Mesodermal cell (in vitro differentiated cells): ENCODE data around the gene CHMP6.

ENCODE experiments used
- H3K27ac ChIP-seq: 2 replicates; pipeline ENCODE4 v1.7.0; 2013; ENCODE audit warnings: mild to moderate bottlenecking, low read depth, low read length, moderate library complexity; ENCODE audit not compliant: severe bottlenecking
- H3K36me3 ChIP-seq: 2 replicates; pipeline ENCODE4 v1.7.1; 2013; ENCODE audit warnings: mild to moderate bottlenecking, low read length, moderate library complexity; ENCODE audit not compliant: control insufficient read depth, insufficient read depth
- H3K4me1 ChIP-seq: one replicate; pipeline ENCODE4 v1.7.1; 2013; ENCODE audit warnings: mild to moderate bottlenecking, low read length; ENCODE audit not compliant: insufficient read depth, control insufficient read depth, poor library complexity, severe bottlenecking
- H3K4me3 ChIP-seq: 2 replicates; pipeline ENCODE4 v1.7.0; 2013; ENCODE audit warnings: low read length, control low read depth, mild to moderate bottlenecking; ENCODE audit not compliant: insufficient read depth, poor library complexity, severe bottlenecking; ENCODE audit errors: extremely low read depth
- H3K9me3 ChIP-seq: 2 replicates; pipeline ENCODE4 v1.7.1; 2013; ENCODE audit warnings: mild to moderate bottlenecking, low read length, moderate library complexity; ENCODE audit not compliant: control insufficient read depth
- WGBS, 2 experiments: methylation state at CpG; one replicate each; pipeline ENCODE4 v1.1.5; 2013; ENCODE audit warnings: missing lambda C conversion rate in 2 of 2; ENCODE audit not compliant: insufficient coverage in 2 of 2; 5-methylcytosine and 5-hydroxymethylcytosine counted together

The CHMP6 gene

DNA sequence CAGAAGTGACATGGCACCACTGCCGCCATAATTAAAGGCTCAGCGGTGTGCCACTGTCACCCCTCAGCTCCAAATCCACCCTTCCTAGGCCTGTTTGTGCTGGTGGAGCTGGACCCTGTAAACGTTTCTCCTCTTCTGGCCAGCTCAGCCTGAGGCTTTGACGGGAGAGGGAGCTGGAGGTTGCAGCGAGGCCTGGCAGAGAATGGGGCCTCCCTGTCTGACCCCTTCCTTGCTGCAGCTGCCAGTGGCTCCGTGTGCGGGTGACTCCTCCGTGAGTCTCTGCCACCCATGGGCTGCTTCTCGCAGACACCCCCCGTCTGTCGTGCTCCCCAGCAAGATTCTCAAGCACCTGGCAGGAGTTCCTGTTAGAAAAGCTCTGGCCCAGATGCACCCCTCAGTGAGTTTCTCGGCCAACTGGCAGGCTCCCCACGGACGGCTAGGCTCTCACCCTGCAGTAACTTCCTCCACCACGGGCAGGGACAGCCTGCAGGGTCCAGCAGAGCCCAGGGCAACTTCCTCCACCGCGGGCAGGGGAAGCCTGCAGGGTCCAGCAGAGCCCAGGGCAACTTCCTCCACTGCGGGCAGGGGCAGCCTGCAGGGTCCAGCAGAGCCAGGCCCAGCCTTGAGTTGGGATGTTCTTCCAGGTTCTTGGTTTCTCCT lies 4.7 kb upstream of the CHMP6 start:
- Histone ChIP-seq H3K4me3 (no peak overlapping the region), H3K27ac (no peak overlapping the region), H3K9me3 (no peaks in the 10 kb centered on the region), H3K36me3 (no peaks in the 10 kb centered on the region), H3K4me1 (peaks cover 9% of the 10 kb centered on the region)
- 89 to 92% methylated on average over 17 to 18 of the region's 18 CpGs for WGBS, 2 experiments

DNA sequence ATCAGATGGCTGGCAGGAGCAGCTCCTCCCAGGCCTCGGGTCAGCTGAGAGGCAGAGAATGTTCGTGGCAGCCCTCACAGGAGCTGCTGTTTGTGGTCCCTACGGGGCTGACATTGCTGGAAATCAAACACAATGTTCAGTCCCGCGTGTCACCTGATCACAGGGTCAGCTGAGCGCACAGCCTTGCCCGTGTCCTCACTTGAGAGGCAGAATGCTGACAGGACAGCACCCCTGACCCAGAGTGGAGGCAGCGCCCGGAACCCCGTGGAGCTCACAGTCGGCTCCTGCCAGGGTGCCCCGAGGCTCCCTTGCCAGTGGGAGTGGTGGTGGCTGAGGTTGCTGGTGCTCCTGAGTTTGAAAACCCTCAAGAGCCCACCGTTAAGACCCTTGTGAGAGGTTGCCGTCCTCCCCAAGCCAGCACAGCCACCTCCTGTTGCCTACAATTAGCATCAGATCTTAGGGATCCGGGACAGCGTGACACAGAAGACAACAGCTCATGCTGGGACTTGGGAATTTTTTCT lies 3.6 kb upstream of the CHMP6 start:
- 81 to 85% methylated on average over 16 of the region's 16 CpGs for WGBS, 2 experiments
- Histone ChIP-seq H3K36me3 (no peaks in the 10 kb centered on the region), H3K27ac (no peak overlapping the region), H3K9me3 (no peaks in the 10 kb centered on the region), H3K4me1 (peaks cover 15% of the 10 kb centered on the region), H3K4me3 (no peak overlapping the region)

DNA sequence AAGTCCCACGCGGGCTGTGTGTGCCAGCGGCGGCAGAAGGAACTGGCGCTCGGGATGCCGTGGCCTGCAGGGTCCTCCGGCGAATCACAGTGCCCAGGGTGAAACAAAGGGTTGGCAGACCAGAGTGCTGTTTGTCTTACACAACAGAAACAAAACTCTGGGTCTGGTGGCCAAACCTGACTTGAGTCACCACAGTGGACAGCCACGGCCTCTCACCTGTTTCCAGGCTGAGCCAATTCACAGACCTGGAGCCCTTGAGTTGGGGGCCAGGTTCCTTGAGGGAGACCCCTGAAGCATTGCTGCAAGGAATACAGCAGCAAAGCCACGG lies 2.1 kb upstream of the CHMP6 start:
- Histone ChIP-seq H3K9me3 (no peaks in the 10 kb centered on the region), H3K27ac (no peak overlapping the region), H3K4me1 (peaks cover 6% of the 10 kb centered on the region), H3K4me3 (no peak overlapping the region), H3K36me3 (peaks cover 3% of the 10 kb centered on the region)
- 91 to 95% methylated on average over 9 to 11 of the region's 11 CpGs for WGBS, 2 experiments

DNA sequence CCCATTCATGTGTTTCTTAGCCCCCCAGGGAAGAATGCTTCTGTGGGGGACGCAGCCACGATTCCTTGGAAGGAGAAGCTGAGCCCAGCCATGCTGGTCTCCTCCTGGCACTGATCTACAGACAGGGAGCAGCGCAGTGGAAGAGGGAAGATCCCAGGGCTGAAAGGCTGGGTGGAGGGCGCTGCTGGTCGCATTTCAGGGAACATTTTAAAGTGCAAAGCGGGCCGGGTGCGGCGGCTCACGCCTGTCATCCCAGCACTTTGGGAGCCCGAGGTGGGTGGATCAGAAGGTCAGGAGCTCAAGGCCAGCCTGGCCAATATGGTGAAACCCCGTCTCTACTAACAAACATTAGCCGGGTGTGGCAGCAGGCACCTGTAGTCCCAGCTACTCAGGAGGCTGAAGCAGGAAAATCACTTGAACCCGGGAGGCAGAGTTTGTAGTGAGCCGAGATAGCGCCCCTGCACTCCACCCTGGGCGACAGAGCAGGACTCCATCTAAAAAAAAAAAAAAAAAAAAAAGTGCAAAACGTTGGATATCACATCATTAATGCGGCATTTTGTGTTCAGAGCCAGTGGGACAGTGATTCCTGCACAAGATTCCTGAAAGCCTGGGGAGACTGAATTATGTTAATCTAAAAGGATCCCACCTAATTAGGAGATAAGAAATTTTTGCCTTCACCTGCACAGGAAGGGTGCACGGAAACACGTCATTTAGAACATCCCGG lies 558 bp upstream of the CHMP6 start:
- peaks cover 12% of the 10 kb centered on the region for H3K36me3 ChIP-seq
- H3K9me3 ChIP-seq = no peaks in the 10 kb centered on the region
- H3K4me3 ChIP-seq = peak overlapping the region; percentile 72
- peaks cover 6% of the 10 kb centered on the region for H3K4me1 ChIP-seq
- H3K27ac ChIP-seq = no peak overlapping the region
- 61 to 68% methylated on average over 11 to 17 of the region's 22 CpGs for WGBS, 2 experiments

DNA sequence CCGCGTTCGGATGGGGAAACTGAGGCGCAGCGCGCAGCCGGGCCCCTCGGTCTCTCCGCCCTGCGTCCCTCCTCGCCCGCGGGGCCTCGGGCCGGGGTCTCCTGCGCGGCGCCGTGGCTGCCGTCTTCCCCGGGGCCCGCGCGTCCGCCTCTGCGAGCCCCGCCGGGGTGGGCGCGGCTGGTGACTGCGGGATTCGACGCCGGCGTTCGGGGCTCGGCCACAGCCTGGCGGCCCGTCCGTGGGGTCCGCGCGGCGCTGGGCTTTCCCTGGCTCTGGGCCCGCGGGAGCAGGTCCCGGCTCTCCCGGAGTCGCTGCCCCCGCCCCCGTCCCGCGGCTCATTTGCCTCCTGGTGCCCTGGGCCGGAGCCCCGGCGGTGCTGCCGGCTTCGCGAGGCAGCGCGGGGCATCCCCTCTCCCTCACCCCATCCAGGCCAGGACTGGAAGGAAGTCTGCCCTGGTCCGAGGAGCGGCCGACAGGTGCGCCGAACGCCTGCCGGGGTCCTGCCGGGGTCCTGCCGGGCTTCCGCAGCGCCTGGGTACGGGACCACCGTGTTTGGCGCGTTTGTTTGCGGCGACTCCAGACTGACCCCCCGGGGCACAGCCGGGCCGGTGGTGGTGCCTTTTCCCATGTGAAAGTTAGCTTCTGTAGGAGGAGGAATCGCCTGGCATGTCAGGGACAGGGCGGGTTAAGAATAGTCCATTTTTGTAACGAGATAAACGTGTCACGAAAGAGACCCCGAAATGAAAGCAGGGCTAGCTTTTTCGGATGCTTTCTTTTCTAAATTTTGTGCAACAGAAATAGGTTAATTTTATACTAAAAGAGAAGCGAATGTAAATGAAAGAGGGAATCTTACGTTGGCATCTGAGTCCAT lies 671 bp downstream of the CHMP6 start:
- no peak overlapping the region for H3K27ac ChIP-seq
- 7 to 8% methylated on average over 68 of the region's 90 CpGs for WGBS, 2 experiments

DNA sequence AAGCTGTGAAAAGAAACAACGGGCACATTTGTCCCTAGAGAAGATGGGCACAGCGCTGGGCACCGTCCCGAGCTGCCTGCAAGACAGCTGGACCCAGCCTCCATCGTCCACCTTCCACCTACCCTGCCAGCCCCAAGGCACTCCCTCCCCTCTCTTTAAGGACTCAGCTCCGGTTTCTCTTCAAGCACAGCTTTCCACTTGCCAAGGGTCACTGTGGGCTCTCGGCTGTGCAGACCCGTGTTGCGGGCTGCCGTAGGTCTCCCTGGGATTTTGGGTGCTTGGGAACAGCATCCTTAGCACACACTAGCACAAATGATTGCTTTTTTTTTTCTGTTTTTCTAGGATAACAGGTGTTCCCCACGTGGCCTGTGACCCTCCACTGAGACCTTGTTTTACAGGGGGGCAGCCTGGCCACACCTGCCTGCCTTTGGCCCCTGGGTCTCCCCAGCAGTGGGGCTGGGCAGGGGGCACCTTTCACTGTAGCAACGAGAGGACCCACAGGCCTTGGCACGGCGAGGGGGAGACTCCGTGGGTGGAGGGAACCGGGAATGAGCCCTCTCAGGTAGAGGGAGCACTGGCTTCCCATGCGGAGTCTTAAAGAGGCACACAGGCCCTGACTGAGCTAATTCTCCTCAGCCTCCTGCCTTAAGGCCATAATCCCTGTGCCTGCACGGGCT lies 1.4 kb downstream of the CHMP6 start:
- peaks cover 6% of the 10 kb centered on the region for H3K4me1 ChIP-seq
- no peak overlapping the region for H3K27ac ChIP-seq
- peaks cover 32% of the 10 kb centered on the region for H3K36me3 ChIP-seq
- H3K9me3 ChIP-seq = no peaks in the 10 kb centered on the region
- H3K4me3 ChIP-seq = peak overlapping the region; percentile 72
- WGBS, 2 experiments = 81 to 88% methylated on average over 13 to 15 of the region's 18 CpGs

More for the DNA sequence above, 671 bp downstream of the CHMP6 start:
- Histone ChIP-seq H3K4me3 (peak overlapping the region; percentile 72), H3K9me3 (no peaks in the 10 kb centered on the region), H3K36me3 (peaks cover 24% of the 10 kb centered on the region), H3K4me1 (peaks cover 6% of the 10 kb centered on the region)

DNA sequence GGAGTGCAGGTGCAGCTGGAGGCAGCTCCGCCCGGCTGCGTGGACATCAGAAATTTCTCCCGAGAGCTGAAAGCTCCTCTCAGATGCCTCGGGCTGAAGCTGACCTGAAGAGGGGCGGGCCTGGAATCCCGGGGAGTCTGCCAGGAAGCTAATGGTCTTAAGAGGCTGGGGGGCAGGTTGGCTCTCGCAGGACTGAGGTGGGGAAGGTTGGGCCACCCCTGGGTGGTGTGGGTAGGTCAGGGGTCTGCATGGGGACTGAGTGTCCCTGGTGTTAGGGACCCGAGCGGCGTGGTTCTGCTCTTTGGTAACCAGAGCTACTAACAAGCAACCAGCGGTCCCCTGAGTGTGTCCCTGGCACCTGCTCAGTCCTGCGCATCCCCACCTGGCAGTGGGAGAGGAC lies 3.5 kb downstream of the CHMP6 start:
- H3K9me3 ChIP-seq = no peaks in the 10 kb centered on the region
- H3K36me3 ChIP-seq = peaks cover 51% of the 10 kb centered on the region
- H3K27ac ChIP-seq = no peak overlapping the region
- H3K4me1 ChIP-seq = peaks cover 6% of the 10 kb centered on the region
- 98 to 99% methylated on average over 10 to 12 of the region's 13 CpGs for WGBS, 2 experiments
- H3K4me3 ChIP-seq = no peak overlapping the region

DNA sequence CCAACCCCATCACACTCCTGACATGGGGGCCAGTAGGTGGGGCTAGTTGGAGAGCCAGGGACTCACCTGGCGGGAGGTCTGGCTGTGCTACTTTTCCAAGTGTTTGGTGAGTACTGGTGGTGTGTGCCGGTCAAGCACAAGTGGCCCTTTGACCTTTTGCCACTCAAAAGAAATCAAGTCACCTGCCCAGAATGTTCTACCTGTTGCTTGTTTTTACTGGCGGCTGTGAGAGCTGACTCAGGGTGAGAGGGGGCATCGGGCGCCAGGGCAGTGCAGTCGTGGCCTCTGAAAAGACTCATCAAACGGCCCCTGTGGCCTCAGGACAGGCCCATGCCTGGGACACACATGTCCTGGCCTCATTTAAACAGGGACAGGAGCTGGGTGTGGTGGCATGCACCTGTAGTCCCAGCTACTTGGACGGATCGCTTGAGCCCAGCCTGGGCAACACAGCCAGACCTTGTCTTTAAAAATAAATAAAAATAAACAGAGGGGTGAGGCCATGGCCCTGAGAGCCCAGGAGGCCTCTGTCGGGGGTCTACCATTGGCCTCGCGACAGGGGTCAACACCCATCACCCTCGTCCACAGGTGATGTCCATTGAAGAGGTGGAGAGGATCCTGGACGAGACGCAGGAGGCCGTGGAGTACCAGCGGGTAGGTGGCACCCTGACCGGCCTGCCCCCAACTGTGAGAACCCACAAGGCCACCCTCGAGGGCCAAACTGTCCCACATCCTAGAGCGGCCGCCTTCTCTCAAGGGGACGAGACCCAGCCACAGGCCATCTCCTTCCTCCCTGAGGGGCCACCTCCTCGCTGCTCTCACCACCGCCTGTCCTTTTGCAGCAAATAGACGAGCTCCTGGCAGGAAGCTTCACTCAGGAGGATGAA lies 5.0 kb downstream of the CHMP6 start:
- no peak overlapping the region for H3K4me3 ChIP-seq
- WGBS, 2 experiments = 96 to 100% methylated on average over 14 to 23 of the region's 25 CpGs

DNA sequence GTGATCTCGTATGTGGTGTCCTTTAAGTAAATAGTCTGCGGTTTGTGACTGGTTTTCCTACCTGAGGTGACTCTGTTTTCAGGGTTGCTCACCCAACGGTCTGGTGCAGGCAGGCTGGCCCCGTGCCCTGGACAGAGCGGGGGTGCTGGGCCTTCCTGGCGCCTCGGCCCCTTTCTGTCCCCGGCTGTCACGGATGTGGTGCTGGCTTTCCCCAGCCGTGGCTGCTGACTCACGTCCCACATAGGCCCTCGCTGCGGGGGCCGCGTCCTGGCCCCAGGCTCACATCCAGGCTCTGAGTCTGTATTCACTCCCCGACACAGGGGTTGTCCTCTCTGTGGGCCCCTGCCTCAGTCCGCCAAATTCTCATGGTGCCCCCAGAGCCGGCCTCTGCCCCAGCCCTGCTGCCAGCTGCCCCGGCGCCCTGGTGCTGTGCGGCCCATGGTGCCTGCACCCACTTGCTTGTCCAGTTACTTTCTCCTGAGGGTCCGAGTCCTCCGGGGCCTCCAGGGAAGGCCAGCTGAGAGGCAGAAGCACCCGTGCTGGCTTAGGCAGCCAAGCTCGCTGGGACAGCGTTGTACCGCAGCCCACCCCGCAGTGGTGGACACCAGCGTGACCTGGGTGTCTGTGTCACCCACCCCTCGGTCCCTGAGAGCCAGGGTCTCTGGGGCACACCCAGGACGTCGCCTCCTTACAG lies 5.9 kb downstream of the CHMP6 start:
- no peak overlapping the region for H3K4me3 ChIP-seq
- no peaks in the 10 kb centered on the region for H3K9me3 ChIP-seq
- no peak overlapping the region for H3K27ac ChIP-seq
- H3K36me3 ChIP-seq = peaks cover 55% of the 10 kb centered on the region
- H3K4me1 ChIP-seq = peaks cover 5% of the 10 kb centered on the region
- WGBS, 2 experiments = 95 to 97% methylated on average over 29 of the region's 32 CpGs

More for the DNA sequence above, 5.0 kb downstream of the CHMP6 start:
- H3K27ac ChIP-seq = no peak overlapping the region
- peaks cover 55% of the 10 kb centered on the region for H3K36me3 ChIP-seq
- H3K9me3 ChIP-seq = no peaks in the 10 kb centered on the region
- H3K4me1 ChIP-seq = peaks cover 6% of the 10 kb centered on the region
